GM18511 (cell line): ENCODE measurements around the gene ADGRL4.
A peak's percentile ranks its signal among the peaks of the same experiment; 100 is the strongest.

Source experiments
- ATAC-seq: cut with Tn5 transposase; IDR thresholded peaks from one replicate; pipeline ENCODE4 v1.9.1; 2021; ENCODE audit warnings: mild to moderate bottlenecking, moderate library complexity; ENCODE audit not compliant: unreplicated experiment

ADGRL4 gene

DNA sequence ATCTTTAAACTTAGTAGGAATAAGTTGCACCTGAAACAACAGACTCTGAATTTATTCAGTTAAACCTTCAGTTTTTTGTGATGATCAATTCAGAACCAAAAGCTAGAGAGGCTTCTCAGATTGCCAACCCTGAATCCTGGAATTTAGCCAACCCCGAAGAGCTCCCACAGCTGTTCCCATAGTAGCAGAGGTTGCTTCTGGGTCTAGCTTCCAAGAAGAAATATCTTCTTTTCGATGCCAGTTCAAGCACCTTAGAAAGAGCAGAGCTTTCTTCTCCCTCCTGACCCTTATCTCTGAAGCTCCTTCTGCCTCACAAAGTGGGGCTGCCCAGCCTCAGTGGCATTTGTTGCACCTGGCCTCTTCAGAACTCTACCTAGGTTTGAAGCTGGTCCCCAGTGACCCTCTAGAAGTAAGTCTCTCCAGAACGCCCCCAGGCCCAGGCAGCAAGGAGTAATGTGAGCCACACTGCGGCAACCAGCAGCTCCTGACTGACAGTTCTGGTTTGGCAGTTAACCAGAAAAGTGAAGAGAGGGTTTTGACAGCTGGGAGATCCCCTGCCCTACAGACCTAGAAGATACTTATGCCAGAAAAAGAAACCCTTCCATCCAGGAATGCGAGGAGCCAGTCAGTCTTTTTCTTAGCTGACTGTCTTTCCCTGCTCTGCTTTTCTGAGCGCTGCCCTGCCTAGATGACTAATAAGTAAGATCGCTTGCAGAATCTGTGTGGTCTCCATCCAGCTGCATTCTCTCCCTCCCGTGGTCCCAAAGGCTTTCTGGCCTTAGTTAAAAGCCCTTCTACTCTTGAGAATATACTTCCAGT is 165.9 kb downstream of the ADGRL4 start:
- peak; percentile 65 for ATAC-seq
